MM.1S (cell line): Measurements from ENCODE around the gene STX8.
A peak's percentile ranks its signal among the peaks of the same experiment; 100 is the strongest.

Source experiments
- DNase-seq: peaks from one replicate; pipeline ENCODE4 v3.0.0-alpha.2; 2015
- H2AFZ ChIP-seq: fragments of 300-600 bp; sonication (generic); 2 replicates; pipeline ENCODE4 v1.6.0; 2016; ENCODE audit warnings: antibody characterized with exemption, low read length
- H3F3A ChIP-seq: fragments of 300-600 bp; sonication (generic); 2 replicates; pipeline ENCODE4 v1.6.1; 2016; ENCODE audit warnings: mild to moderate bottlenecking, antibody characterized with exemption, low read length, moderate library complexity, mixed read lengths; ENCODE audit not compliant: insufficient read depth
- H3K27ac ChIP-seq: fragments of 300-600 bp; sonication (generic); 2 replicates; pipeline ENCODE4 v1.5.1; 2016; ENCODE audit warnings: mild to moderate bottlenecking, low read length
- H3K27me3 ChIP-seq: fragments of 300-600 bp; sonication (generic); replicated peaks from 2 replicates; pipeline ENCODE4 v1.6.0; 2016; ENCODE audit warnings: low read length; ENCODE audit not compliant: insufficient read depth
- H3K36me3 ChIP-seq: fragments of 300-600 bp; sonication (generic); replicated peaks from 2 replicates; pipeline ENCODE4 v1.6.1; 2016; ENCODE audit warnings: mild to moderate bottlenecking, low read length, mixed read lengths; ENCODE audit not compliant: insufficient read depth
- H3K4me1 ChIP-seq: fragments of 300-600 bp; sonication (generic); 2 replicates; pipeline ENCODE4 v1.6.1; 2016; ENCODE audit warnings: low read length, mixed read lengths
- H3K4me2 ChIP-seq: fragments of 300-600 bp; sonication (generic); 2 replicates; pipeline ENCODE4 v1.6.0; 2016; ENCODE audit warnings: low read depth, low read length
- H3K4me3 ChIP-seq: fragments of 300-600 bp; sonication (generic); 2 replicates; pipeline ENCODE4 v1.5.1; 2016; ENCODE audit warnings: low read length, mixed read lengths
- H3K79me2 ChIP-seq: fragments of 300-600 bp; sonication (generic); 2 replicates; pipeline ENCODE4 v1.6.1; 2016; ENCODE audit warnings: mixed run types, low read length, mixed read lengths
- H3K9ac ChIP-seq: fragments of 300-600 bp; sonication (generic); 2 replicates; pipeline ENCODE4 v1.6.1; 2016; ENCODE audit warnings: low read length, mixed read lengths
- H3K9me2 ChIP-seq: fragments of 300-600 bp; sonication (generic); replicated peaks from 2 replicates; pipeline ENCODE4 v1.6.1; 2016; ENCODE audit warnings: mild to moderate bottlenecking, low read length, mixed read lengths; ENCODE audit not compliant: insufficient read depth
- H3K9me3 ChIP-seq: fragments of 300-600 bp; sonication (generic); replicated peaks from 2 replicates; pipeline ENCODE4 v1.6.1; 2016; ENCODE audit warnings: mild to moderate bottlenecking, low read length, mixed read lengths; ENCODE audit not compliant: insufficient read depth
- H4K20me1 ChIP-seq: fragments of 300-600 bp; sonication (generic); 2 replicates; pipeline ENCODE4 v1.6.1; 2016; ENCODE audit warnings: mild to moderate bottlenecking, low read length, moderate library complexity, mixed read lengths; ENCODE audit not compliant: insufficient read depth
- EZH2 ChIP-seq: fragments of 300-600 bp; sonication (generic); optimal IDR thresholded peaks from 2 replicates; pipeline ENCODE3; 2017; ENCODE audit warnings: low read depth, mild to moderate bottlenecking, antibody characterized with exemption, low read length, mixed read lengths
- EZH2phosphoT487 ChIP-seq: fragments of 300-600 bp; sonication (generic); IDR thresholded peaks from 2 replicates; pipeline ENCODE4 v1.6.1; 2018; ENCODE audit warnings: antibody characterized with exemption, low read length
- TF ChIP-seq, protein P1 (sequence below): fragments of 300-600 bp; sonication (generic); IDR thresholded peaks from 2 replicates; pipeline ENCODE4 v1.5.1; 2016; ENCODE audit warnings: antibody characterized with exemption, low read length, mixed read lengths

The STX8 gene

DNA sequence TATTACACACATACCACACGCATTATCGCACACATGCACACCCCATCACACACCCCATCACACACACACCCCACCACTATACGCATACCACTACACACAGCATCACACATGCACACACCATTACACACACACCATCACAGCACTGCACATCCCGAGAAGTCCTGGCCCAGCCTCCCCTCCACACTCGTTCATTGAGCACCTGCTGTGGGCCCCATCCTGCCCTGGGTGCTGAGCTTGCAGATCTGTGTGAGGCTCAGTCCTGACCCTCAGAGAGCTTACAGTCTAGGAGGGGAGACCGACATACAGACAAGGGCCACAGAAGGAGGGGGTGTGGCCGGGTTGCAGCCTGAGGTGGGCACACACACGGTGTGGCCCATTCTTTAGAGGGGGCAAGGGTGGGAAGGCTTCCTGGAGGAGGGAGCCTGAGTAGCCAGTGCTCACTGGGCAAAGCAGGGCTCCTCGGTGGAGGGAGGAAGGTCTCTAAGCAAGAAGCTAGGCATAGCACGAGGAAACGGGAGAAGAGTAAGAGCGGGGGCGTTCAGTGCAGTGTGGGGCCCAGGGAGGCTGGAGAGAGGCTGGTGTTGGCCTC is 347.7 kb downstream of the STX8 start:
- Histone ChIP-seq H3K27ac (no peak overlapping the region), H3K9me2 (no peaks in the 10 kb centered on the region), H2AFZ (no peak overlapping the region), H4K20me1 (no peaks in the 10 kb centered on the region), H3K4me1 (peaks cover 8% of the 10 kb centered on the region; the same call in 1 of the 2 replicates), H3F3A (no peaks in the 10 kb centered on the region), H3K27me3 (peaks cover 45% of the 10 kb centered on the region), H3K4me2 (no peak overlapping the region), H3K79me2 (no peaks in the 10 kb centered on the region), H3K36me3 (no peaks in the 10 kb centered on the region), H3K9ac (no peak overlapping the region), H3K9me3 (no peaks in the 10 kb centered on the region), H3K4me3 (no peak overlapping the region)
- TF ChIP-seq, protein P1, sequence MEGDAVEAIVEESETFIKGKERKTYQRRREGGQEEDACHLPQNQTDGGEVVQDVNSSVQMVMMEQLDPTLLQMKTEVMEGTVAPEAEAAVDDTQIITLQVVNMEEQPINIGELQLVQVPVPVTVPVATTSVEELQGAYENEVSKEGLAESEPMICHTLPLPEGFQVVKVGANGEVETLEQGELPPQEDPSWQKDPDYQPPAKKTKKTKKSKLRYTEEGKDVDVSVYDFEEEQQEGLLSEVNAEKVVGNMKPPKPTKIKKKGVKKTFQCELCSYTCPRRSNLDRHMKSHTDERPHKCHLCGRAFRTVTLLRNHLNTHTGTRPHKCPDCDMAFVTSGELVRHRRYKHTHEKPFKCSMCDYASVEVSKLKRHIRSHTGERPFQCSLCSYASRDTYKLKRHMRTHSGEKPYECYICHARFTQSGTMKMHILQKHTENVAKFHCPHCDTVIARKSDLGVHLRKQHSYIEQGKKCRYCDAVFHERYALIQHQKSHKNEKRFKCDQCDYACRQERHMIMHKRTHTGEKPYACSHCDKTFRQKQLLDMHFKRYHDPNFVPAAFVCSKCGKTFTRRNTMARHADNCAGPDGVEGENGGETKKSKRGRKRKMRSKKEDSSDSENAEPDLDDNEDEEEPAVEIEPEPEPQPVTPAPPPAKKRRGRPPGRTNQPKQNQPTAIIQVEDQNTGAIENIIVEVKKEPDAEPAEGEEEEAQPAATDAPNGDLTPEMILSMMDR: no peak
- TF ChIP-seq EZH2 (no peak), EZH2phosphoT487 (no peak)
- no peak for DNase-seq

DNA sequence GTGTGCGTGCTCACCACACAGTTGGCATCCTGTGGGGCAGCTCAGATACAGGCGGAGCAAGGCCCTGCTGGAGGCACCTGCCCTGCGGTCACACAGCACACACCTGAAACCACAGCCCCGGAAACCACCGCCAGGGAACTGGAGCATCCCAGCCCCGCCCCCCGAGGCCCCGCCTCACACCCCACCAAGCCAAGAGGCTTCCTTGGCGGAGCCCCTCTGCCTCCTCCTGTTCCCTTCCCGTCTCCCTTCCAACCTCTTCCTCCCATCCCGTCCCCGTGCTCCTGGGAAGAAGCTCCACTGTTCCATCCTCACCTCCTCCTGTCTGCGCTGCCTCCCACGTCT is 348.9 kb downstream of the STX8 start:
- no peaks in the 10 kb centered on the region for H3K79me2 ChIP-seq
- H3K36me3 ChIP-seq: no peaks in the 10 kb centered on the region
- peaks cover 8% of the 10 kb centered on the region; the same call in 1 of the 2 replicates for H3K4me1 ChIP-seq
- H3K27me3 ChIP-seq: peaks cover 42% of the 10 kb centered on the region
- H3K27ac ChIP-seq: no peak overlapping the region
- no peaks in the 10 kb centered on the region for H4K20me1 ChIP-seq
- H3K4me2 ChIP-seq: peak overlapping the region; percentile 34; the same call in 1 of the 2 replicates
- no peaks in the 10 kb centered on the region for H3K9me2 ChIP-seq
- no peaks in the 10 kb centered on the region for H3F3A ChIP-seq
- H3K4me3 ChIP-seq: no peak overlapping the region
- H3K9ac ChIP-seq: no peak overlapping the region
- H3K9me3 ChIP-seq: no peaks in the 10 kb centered on the region
- H2AFZ ChIP-seq: no peak overlapping the region
- peak; percentile 66 for DNase-seq
- no peak for TF ChIP-seq EZH2phosphoT487

DNA sequence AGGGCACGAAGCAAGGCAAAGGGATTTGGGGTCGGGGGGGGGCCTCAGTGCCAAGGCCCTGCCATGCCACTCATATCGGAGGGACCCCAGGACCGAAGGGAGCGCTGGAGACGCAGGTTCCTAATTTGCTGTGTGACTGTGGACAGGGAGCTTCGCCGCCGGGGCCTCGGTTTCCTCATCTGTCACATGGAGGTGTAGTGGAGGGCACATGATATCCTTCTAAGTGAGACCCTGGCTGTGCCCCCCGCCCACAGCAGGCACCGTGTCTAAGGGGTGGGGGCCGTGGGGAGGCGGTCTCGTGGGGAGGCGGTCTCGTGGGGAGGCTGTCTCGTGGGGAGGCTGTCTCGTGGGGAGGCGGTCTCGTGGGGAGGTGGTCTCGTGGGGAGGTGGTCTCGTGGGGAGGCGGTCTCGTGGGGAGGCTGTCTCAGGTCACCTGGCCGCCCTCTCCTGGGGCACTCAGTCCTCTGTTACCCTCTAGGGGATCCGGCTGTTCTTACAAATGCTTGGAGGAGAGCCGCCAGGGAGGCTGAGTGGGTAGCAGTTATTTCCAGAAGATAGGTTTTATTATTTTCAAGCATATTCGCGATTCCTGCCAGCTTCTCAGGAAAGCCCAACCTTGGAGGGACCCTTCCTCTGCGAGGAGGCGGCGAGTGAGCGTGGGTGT is 349.4 kb downstream of the STX8 start:
- Histone ChIP-seq H3K9me3 (no peaks in the 10 kb centered on the region), H3K4me1 (peaks cover 8% of the 10 kb centered on the region; the same call in 1 of the 2 replicates), H3K4me3 (no peak overlapping the region), H3K36me3 (no peaks in the 10 kb centered on the region), H3K9me2 (no peaks in the 10 kb centered on the region), H3K27ac (no peak overlapping the region), H3K79me2 (no peaks in the 10 kb centered on the region), H3K27me3 (peaks cover 39% of the 10 kb centered on the region), H4K20me1 (no peaks in the 10 kb centered on the region), H2AFZ (no peak overlapping the region), H3K4me2 (peak overlapping the region; percentile 34; the same call in 1 of the 2 replicates), H3K9ac (no peak overlapping the region), H3F3A (no peaks in the 10 kb centered on the region)
- no peak for TF ChIP-seq EZH2
- TF ChIP-seq EZH2phosphoT487: no peak
- TF ChIP-seq, protein P1: no peak
- no peak for DNase-seq
